Fibroblast of pulmonary artery (primary cell): ENCODE results near the gene GHR.

Experiments
- DNase-seq: peaks from one replicate; pipeline ENCODE4 v3.0.0-alpha.2; 2010; ENCODE audit warnings: low read depth
- H3K4me3 ChIP-seq: replicated peaks from 2 replicates; pipeline ENCODE4 v1.5.1; 2011; ENCODE audit warnings: low read depth, mild to moderate bottlenecking, control low read depth, low read length, moderate library complexity
- TF ChIP-seq, protein P1 (sequence below): IDR thresholded peaks from 2 replicates; pipeline ENCODE4 v1.5.1; 2011; ENCODE audit warnings: mild to moderate bottlenecking, control low read depth, low read length, inconsistent platforms; ENCODE audit errors: missing control alignments

GHR gene

DNA sequence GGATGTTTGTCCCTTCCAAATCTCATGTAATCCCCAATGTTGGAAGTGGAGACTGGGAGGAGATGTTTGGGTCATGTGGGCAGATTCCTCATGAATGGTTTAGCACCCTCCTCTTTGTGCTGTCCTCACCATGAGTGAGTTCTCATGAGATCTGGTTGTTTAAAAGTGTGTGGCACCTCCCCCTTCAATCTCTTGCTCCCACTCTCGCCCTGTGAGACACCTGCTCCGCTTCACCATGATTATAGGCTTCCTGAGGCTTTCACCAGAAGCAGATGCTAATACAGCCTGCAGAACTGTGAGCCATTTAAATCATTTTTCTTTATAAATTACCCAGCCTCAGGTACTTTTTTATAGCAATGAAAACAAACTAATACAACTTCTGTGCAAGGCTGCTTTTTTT, 206.0 kb downstream of the GHR start:
- DNase-seq: no peak
- TF ChIP-seq, protein P1, sequence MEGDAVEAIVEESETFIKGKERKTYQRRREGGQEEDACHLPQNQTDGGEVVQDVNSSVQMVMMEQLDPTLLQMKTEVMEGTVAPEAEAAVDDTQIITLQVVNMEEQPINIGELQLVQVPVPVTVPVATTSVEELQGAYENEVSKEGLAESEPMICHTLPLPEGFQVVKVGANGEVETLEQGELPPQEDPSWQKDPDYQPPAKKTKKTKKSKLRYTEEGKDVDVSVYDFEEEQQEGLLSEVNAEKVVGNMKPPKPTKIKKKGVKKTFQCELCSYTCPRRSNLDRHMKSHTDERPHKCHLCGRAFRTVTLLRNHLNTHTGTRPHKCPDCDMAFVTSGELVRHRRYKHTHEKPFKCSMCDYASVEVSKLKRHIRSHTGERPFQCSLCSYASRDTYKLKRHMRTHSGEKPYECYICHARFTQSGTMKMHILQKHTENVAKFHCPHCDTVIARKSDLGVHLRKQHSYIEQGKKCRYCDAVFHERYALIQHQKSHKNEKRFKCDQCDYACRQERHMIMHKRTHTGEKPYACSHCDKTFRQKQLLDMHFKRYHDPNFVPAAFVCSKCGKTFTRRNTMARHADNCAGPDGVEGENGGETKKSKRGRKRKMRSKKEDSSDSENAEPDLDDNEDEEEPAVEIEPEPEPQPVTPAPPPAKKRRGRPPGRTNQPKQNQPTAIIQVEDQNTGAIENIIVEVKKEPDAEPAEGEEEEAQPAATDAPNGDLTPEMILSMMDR: no peak
- no peak overlapping the region for H3K4me3 ChIP-seq

DNA sequence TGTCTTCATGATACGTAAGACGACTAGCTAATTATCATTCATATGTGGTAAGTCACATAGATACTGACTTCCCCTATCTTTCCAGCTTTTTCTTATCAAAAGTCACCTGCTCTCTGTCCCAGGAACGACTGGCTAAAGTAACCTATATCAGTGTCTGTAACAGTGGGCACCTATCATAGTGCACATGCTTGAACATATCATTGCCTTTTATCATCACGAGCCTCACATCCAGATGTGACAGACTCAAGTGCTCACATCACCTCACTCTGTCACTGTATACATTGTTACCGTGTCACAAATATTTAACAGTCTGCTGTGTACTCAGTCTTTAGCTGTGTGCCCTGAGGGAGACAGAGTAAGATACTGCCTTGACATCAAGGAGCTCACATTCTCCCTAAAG, 208.0 kb downstream of the GHR start:
- TF ChIP-seq, protein P1: no peak
- H3K4me3 ChIP-seq: no peak overlapping the region
- no peak for DNase-seq

DNA sequence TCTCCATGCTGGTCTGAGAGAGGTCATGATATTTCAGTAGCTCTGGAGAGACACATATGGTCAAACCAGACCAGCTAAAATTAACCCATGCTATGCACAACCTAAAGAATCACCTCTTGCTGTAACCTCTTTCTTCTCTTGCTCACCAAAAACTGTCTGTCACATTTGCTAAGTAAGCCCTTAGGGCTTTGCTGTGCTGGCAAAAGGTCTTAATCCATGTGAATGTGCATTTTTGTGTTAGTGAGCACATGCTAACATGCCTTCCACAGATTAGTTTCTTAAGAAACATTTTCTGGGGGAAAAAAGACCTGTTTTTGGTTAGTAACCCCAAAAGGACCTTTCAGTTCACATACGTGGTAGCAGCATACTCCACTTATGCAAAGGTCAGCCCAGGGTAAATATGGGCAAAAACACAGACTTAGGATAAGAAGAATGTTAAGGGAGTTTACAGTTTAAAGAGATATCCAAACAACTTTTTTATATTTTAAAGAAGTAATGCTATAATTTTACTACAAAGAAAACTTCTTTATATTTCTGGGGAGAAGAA, 209.2 kb downstream of the GHR start:
- TF ChIP-seq, protein P1: no peak
- DNase-seq: no peak
- H3K4me3 ChIP-seq: no peak overlapping the region

DNA sequence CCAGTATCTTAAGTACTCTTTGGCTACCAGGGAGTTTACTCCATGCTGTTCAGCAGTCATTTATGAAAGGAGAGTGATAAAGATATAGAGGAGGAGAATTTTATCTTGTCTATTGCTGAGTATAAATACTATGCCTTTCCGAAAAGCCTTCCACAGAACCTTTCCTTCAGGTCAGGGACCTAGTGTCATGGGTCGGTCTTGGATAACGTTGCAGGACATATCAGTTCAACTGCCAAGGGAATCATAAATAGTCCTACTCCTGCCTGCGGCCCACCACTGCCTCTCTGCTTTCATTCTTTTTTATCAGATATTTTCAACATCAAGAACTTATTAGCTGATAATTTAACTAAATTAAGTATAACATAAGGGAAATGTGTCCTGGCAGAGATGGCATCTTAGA, 211.3 kb downstream of the GHR start:
- no peak overlapping the region for H3K4me3 ChIP-seq
- TF ChIP-seq, protein P1: no peak
- DNase-seq: no peak

DNA sequence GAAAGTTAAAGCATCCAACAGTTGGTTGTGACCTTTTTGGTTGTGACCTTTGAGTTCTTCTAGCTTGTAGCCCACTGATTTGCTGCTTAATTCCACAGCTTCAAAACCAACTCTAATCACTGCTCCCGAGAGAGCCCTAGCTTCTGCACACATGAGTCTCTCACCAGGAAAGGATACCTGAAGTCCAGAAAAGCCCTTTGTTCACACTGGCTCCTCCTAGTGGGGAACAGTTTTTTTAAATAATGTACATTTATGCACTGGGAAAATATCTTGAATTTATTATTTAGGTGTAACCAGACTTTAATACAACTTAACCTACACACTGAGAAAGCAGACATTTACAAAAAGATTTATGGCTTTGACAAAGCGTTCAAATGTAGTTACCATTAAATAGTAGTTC, 213.2 kb downstream of the GHR start:
- peak; percentile 20 for DNase-seq
- no peak overlapping the region for H3K4me3 ChIP-seq
- TF ChIP-seq, protein P1: peak; percentile 46

DNA sequence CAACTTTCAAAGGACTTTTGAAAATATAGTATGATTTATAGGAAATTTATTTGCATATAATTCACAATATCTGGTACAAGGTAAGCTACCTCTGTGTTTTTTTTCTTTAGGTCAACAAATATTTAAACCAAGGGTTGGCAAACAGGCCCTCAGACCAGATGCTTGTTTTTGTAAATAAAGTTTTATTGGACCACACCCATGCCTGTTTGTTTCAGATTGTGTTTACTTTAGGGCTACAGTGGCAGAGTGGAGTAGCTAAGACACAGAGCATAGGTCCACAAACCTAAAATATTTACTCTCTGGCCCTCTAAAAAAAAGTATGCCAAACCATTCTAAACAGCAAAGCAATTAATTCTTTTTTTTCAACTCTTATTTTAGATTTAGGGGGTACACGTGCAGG, 213.7 kb downstream of the GHR start:
- no peak for DNase-seq
- no peak overlapping the region for H3K4me3 ChIP-seq
- TF ChIP-seq, protein P1: no peak

DNA sequence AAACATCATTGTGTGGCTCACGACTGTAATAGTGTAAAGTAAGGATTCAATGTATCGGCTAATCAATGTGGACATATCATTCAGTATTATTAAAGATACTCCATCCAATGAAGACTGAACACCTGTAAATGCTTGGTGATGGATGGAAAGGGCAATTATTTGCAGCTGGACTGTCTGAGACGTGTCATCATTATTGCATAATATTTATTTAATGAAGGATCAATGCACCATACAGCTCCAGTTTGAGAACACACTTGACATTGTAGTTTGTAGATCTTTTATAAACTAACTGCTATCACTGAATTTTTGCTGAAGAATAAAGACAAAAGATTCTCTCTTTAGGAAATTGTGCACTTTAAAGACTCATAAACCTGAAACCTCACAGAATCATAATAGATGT, 215.7 kb downstream of the GHR start:
- no peak overlapping the region for H3K4me3 ChIP-seq
- TF ChIP-seq, protein P1: no peak
- no peak for DNase-seq
